Hepatocyte (in vitro differentiated cells): ENCODE results near the gene ROBO1. TPM values are rescaled to one million over a fixed set of nuclear protein-coding genes. Genes with fewer than 3 reads are reported as not detected.

Experiments
- DNase-seq: peaks from one replicate; pipeline ENCODE4 v3.0.0-alpha.2; 2016; ENCODE audit warnings: low spot score
- H2AFZ ChIP-seq: fragments of 200-600 bp; sonication (generic); 2 replicates; pipeline ENCODE4 v1.6.0; 2016; ENCODE audit warnings: antibody characterized with exemption, mild to moderate bottlenecking
- H3K27ac ChIP-seq: fragments of 200-600 bp; sonication (generic); 2 replicates; pipeline ENCODE4 v1.5.1; 2016; ENCODE audit warnings: mild to moderate bottlenecking
- H3K27me3 ChIP-seq: fragments of 200-600 bp; sonication (generic); 2 replicates; pipeline ENCODE4 v1.6.1; 2016
- H3K36me3 ChIP-seq: fragments of 200-600 bp; sonication (generic); replicated peaks from 2 replicates; pipeline ENCODE4 v1.5.1; 2016; ENCODE audit warnings: low read depth; ENCODE audit not compliant: insufficient read depth
- H3K4me1 ChIP-seq: fragments of 200-600 bp; sonication (generic); 2 replicates; pipeline ENCODE4 v1.5.1; 2016; ENCODE audit warnings: mild to moderate bottlenecking, moderate library complexity; ENCODE audit not compliant: insufficient read depth
- H3K4me2 ChIP-seq: fragments of 200-600 bp; sonication (generic); 2 replicates; pipeline ENCODE4 v1.6.0; 2016
- H3K4me3 ChIP-seq: fragments of 200-600 bp; sonication (generic); 2 replicates; pipeline ENCODE4 v1.5.1; 2016; ENCODE audit warnings: mild to moderate bottlenecking
- H3K79me2 ChIP-seq: fragments of 200-600 bp; sonication (generic); 2 replicates; pipeline ENCODE4 v1.6.0; 2017; ENCODE audit warnings: mild to moderate bottlenecking
- H3K9me2 ChIP-seq: fragments of 200-600 bp; sonication (generic); replicated peaks from 2 replicates; pipeline ENCODE4 v1.6.0; 2017; ENCODE audit warnings: mild to moderate bottlenecking; ENCODE audit not compliant: insufficient read depth
- H3K9me3 ChIP-seq: fragments of 200-600 bp; sonication (generic); 2 replicates; pipeline ENCODE4 v1.5.1; 2016; ENCODE audit warnings: low read depth, mild to moderate bottlenecking
- H4K20me1 ChIP-seq: fragments of 200-600 bp; sonication (generic); 2 replicates; pipeline ENCODE4 v1.6.0; 2016; ENCODE audit warnings: mild to moderate bottlenecking; ENCODE audit not compliant: insufficient read depth, poor library complexity, severe bottlenecking
- EZH2 ChIP-seq: fragments of 200-600 bp; sonication (generic); IDR thresholded peaks from 2 replicates; pipeline ENCODE4 v1.6.1; 2016; ENCODE audit warnings: antibody characterized with exemption, mild to moderate bottlenecking, borderline replicate concordance
- EZH2phosphoT487 ChIP-seq: fragments of 200-600 bp; sonication (generic); IDR thresholded peaks from one replicate; pipeline ENCODE4 v1.6.1; 2018; ENCODE audit warnings: antibody characterized with exemption, mild to moderate bottlenecking, low read depth, moderate library complexity; ENCODE audit not compliant: unreplicated experiment, severe bottlenecking
- WGBS: methylation state at CpG from one replicate; pipeline ENCODE4 v1.1.6; 2016; ENCODE audit warnings: low lambda C conversion rate; ENCODE audit errors: missing lambda C conversion rate; 5-methylcytosine and 5-hydroxymethylcytosine counted together
- polyA plus RNA-seq: library from polyadenylated mRNA; unstranded; fragments of >200 nt; fragmentation: Nextera tagmentation; extraction: Ambion mirVana; gene quantifications from 2 replicates; pipeline ENCODE4 v1.2.1, GENCODE V29; 2016
- total RNA-seq: library from RNA; depleted of rRNA; stranded (reverse); fragments of >200 nt; gene quantifications from 2 replicates; pipeline ENCODE4 v1.2.3, GENCODE V29; 2014
- TF ChIP-seq, protein P1 (sequence below): fragments of 200-600 bp; sonication (generic); IDR thresholded peaks from 2 replicates; pipeline ENCODE4 v1.5.1; 2016; ENCODE audit warnings: antibody characterized with exemption, mild to moderate bottlenecking; ENCODE audit not compliant: poor library complexity

The ROBO1 gene
- total and polyA plus RNA-seq, 2 experiments from 2014 or later, result 13.6 to 44.3 TPM

DNA sequence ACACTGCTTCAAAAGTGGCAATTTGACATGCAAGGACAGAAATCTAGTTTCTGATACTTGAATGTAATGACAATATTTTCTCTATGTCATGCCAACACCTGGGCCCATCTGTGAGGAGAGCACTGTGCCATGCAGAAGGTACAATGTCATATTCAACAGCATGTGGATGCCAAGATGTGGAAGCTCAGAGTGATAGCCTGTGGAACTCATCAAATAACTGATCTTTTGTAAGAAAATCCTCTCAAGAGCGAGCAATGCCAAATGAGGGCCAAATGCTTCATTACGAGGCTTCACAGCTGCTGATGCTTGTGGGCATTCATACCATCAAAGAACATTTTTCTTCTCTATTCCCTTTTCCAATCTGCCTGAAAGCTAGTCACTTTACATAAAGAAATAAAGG, 95.1 kb downstream of the ROBO1 start:
- TF ChIP-seq EZH2phosphoT487, result no peak
- TF ChIP-seq, protein P1, sequence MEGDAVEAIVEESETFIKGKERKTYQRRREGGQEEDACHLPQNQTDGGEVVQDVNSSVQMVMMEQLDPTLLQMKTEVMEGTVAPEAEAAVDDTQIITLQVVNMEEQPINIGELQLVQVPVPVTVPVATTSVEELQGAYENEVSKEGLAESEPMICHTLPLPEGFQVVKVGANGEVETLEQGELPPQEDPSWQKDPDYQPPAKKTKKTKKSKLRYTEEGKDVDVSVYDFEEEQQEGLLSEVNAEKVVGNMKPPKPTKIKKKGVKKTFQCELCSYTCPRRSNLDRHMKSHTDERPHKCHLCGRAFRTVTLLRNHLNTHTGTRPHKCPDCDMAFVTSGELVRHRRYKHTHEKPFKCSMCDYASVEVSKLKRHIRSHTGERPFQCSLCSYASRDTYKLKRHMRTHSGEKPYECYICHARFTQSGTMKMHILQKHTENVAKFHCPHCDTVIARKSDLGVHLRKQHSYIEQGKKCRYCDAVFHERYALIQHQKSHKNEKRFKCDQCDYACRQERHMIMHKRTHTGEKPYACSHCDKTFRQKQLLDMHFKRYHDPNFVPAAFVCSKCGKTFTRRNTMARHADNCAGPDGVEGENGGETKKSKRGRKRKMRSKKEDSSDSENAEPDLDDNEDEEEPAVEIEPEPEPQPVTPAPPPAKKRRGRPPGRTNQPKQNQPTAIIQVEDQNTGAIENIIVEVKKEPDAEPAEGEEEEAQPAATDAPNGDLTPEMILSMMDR, result no peak
- no peak overlapping the region for H2AFZ ChIP-seq
- no peaks in the 10 kb centered on the region for H3K9me2 ChIP-seq
- 89% methylated on average over 2 of the region's 2 CpGs for WGBS
- DNase-seq, result no peak
- H3K27me3 ChIP-seq, result no peaks in the 10 kb centered on the region
- H3K4me1 ChIP-seq, result no peaks in the 10 kb centered on the region
- no peak overlapping the region for H3K4me2 ChIP-seq
- no peaks in the 10 kb centered on the region for H4K20me1 ChIP-seq
- no peaks in the 10 kb centered on the region for H3K9me3 ChIP-seq
- no peaks in the 10 kb centered on the region for H3K36me3 ChIP-seq
- H3K27ac ChIP-seq, result no peak overlapping the region
- no peak overlapping the region for H3K4me3 ChIP-seq
- no peaks in the 10 kb centered on the region for H3K79me2 ChIP-seq

DNA sequence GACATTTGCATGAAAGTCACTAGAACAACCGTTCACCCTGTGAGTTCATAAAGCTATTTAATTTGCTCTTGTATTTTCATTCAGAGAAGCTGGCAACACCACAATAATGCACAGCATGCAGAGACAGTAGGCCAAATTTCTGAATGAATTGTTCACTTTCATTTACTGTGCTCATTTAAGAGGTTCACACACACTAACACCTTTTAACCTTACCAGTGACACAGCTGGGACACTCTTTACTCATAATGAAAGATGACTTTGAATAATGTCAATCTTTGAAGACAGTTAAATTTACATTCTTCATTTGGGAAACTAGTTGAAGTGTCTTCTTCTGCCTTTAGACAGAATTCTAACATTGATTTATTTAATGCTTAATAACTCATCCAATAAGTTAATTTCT, 95.7 kb downstream of the ROBO1 start:
- Histone ChIP-seq H3K4me2 (no peak overlapping the region), H3K4me3 (no peak overlapping the region), H3K27me3 (no peaks in the 10 kb centered on the region), H4K20me1 (no peaks in the 10 kb centered on the region), H3K9me3 (no peaks in the 10 kb centered on the region), H3K4me1 (no peaks in the 10 kb centered on the region), H3K79me2 (no peaks in the 10 kb centered on the region), H2AFZ (no peak overlapping the region), H3K27ac (no peak overlapping the region), H3K36me3 (no peaks in the 10 kb centered on the region), H3K9me2 (no peaks in the 10 kb centered on the region)
- WGBS, result 81% methylated on average over 1 of the region's 1 CpG
- DNase-seq, result no peak
- TF ChIP-seq, protein P1, result no peak
- TF ChIP-seq EZH2phosphoT487, result no peak

DNA sequence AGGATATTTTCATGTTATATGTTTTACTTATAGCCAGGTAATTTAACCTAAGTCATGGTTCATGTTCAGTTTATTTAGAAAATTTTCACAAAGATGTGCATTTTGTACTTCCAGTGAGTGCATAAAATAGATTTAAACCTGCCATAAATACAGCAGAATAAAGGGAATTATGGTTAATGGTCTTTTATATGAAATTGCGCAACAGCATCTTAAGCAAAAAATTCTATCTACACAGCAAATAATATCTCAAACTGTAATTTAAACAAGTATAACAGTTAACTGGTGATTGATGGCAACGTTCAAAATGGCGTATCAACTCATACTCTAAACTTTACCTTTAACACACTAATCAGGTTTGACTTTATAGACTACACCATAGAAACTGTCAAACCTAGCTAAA, 97.6 kb downstream of the ROBO1 start:
- WGBS, result 77% methylated on average over 3 of the region's 3 CpGs
- no peaks in the 10 kb centered on the region for H3K79me2 ChIP-seq

More for the DNA sequence above, 97.6 kb downstream of the ROBO1 start:
- Histone ChIP-seq H3K27ac (no peak overlapping the region), H3K27me3 (no peaks in the 10 kb centered on the region), H3K9me2 (no peaks in the 10 kb centered on the region), H3K4me3 (no peak overlapping the region), H3K4me1 (no peaks in the 10 kb centered on the region), H3K9me3 (no peaks in the 10 kb centered on the region), H3K36me3 (no peaks in the 10 kb centered on the region), H3K4me2 (no peak overlapping the region), H4K20me1 (no peaks in the 10 kb centered on the region), H2AFZ (no peak overlapping the region)
- no peak for TF ChIP-seq EZH2
- TF ChIP-seq, protein P1, result no peak
- no peak for TF ChIP-seq EZH2phosphoT487
- DNase-seq, result no peak
